HG03139 (cell line): ENCODE data around the gene NPSR1.
"Not testable (repeated sequence)": the region's sequence is repeated elsewhere in the genome, so short reads cannot be mapped to it uniquely, and the experiment has no call there.

Experiments used
- ATAC-seq: cut with Tn5 transposase; IDR thresholded peaks from one replicate; pipeline ENCODE4 v1.9.1; 2021; ENCODE audit not compliant: unreplicated experiment

Gene NPSR1

GRCh38 chr7:34832020-34832419 lies 174.0 kb downstream of the NPSR1 start:
- no peak for ATAC-seq

GRCh38 chr7:34835901-34836600 lies 178.0 kb downstream of the NPSR1 start:
- ATAC-seq: no peak

GRCh38 chr7:34837316-34837715 lies 179.3 kb downstream of the NPSR1 start:
- no peak for ATAC-seq

- ATAC-seq: no peak
Measured at GRCh38 chr7:34837801-34838201, 179.8 kb downstream of the NPSR1 start.

- ATAC-seq: no peak
Measured at GRCh38 chr7:34838329-34838728, 180.3 kb downstream of the NPSR1 start.

- ATAC-seq: no peak
Measured at GRCh38 chr7:34839645-34840044, 181.6 kb downstream of the NPSR1 start.

- no peak for ATAC-seq
Measured at GRCh38 chr7:34840176-34840785, 182.3 kb downstream of the NPSR1 start.

- ATAC-seq: no peak
Measured at GRCh38 chr7:34841326-34841725, 183.3 kb downstream of the NPSR1 start.

DNA sequence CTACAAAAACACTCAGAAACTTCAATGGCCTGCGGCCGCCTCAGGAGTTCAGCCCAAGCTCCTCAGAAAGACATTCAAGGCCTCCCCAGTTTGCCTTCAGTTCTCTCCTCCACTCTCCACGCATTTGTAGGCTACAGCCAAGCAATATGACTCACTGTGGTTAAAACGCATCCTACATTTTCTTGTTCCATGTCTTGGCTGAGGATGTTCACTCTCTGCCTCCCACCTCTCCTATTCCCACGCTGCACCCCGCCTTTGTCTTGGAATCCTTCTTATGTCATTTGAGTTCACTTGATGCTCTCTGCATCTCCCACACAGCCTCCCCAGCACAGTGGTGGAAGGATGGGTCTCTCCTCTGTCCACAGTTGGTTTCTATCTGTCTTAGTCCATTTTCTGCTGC lies 184.8 kb downstream of the NPSR1 start:
- ATAC-seq: no peak

GRCh38 chr7:34844406-34844805 lies 186.4 kb downstream of the NPSR1 start:
- no peak for ATAC-seq

GRCh38 chr7:34844936-34845665 lies 187.1 kb downstream of the NPSR1 start:
- ATAC-seq: no peak

GRCh38 chr7:34845666-34846361 lies 187.8 kb downstream of the NPSR1 start:
- no peak for ATAC-seq

GRCh38 chr7:34846976-34847375 lies 189.0 kb downstream of the NPSR1 start:
- no peak for ATAC-seq

GRCh38 chr7:34848670-34849069 lies 190.7 kb downstream of the NPSR1 start:
- no peak for ATAC-seq

DNA sequence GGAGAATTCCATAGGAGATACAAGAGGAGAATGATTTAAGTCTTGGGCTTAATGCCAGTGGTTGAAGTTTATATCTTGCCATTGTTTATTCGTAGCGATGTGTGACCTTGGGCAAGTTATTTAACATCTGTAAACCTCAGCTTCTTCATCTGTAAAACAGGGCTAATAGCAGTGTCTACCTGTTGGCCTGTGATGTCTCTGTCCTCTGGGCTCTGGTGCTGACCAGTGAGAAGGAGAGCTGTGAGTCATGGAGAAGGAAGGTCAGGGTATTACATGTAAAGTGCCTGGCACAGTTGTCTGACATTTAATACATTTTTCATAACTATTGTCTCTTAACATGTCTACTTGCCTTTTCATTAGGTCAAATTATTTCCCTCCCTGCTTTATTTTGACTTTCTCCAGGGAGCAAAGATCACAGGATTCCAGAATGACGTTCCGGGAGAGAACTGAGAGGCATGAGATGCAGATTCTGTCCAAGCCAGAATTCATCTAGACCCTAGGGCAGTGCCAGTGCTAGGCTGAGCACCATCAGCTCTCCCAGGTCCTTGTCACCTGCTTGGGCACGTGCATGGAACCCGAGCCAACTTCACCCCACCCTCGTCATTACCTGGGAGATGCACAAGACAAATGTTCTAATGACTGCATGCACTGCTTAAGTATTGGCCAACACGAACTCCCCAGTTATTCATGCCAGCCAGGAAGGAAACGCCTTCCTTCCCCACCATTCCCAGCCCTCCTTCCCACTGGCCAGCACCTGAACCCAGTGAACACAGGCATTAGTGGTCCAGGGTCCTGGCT lies 191.3 kb downstream of the NPSR1 start:
- no peak for ATAC-seq

- no peak for ATAC-seq
Measured at GRCh38 chr7:34849986-34850385, 192.0 kb downstream of the NPSR1 start.

- ATAC-seq: no peak
Measured at GRCh38 chr7:34850681-34851080, 192.7 kb downstream of the NPSR1 start.

DNA sequence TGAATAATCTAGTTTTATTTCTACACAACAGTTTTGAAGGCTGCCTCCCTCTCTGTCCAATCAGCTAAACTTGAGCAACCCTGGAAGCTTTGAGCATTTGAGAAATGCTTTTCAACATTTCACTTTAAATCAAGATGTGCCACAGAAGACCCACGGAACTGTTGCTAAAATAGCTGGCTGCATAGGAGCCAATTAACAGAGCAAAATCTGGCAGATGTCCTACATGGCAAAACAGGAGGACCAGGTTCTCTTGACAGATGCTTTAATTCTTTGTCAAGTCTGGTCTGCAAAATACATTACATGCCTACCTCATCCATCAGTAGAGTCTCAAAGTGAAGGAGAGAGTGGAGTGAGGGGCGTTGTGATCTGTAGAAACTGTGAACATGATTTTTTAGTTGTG lies 193.4 kb downstream of the NPSR1 start:
- ATAC-seq: no peak

DNA sequence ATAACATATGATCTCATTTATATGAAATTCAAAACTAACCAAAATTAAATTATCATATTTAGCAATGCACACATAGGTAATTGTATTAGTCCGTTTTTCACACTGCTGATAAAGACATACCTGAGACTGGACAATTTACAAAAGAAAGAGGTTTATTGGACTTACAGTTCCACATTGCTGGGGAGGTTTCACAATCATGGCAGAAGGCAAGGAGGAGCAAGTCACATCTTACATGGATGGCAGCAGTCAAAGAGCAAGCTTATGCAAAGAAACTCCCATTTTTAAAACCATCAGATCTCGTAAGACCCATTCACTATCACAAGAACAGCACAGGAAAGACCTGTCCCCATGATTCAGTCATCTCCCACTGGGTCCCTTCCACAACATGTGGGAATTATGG lies 200.4 kb downstream of the NPSR1 start:
- ATAC-seq: not testable (repeated sequence)

DNA sequence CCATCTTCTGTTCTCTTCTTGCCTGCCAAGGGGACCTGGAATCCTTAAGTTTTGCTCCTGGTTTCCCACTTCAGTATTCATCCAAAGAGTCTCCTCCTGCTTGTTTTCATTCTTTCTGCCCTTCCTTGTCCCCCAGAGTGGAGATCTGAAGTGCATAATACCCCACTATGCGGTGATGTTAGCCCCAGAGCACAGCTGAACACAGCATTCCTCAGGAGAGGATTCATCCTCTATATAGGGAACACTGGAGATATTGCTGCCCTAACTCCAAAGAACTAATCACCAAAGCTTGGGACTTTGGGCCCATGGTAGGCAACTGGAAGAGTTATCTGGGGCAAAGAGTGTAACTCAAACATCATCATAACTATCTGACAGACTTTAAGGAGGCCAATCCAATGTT lies 201.3 kb downstream of the NPSR1 start:
- ATAC-seq: not testable (repeated sequence)

DNA sequence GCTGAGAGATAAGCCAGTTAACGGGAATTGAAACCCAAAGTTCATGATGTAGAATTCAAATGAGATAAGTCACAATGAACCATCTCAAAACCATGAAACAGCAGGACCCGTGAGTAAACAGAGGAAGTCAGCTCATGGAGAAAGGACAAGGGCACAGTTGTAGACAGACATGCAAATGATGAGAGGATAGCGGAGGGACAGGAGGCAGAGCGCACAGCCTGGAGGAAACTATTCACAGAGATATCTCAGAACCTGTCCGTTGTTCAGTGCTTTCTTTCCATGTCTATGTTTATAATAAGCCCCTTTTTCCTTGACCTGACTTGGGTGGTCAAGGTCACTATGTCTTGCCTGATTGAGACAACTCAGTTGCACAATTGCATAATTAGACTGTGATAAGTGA lies 208.2 kb downstream of the NPSR1 start:
- not testable (repeated sequence) for ATAC-seq
